Vagina (tissue), 2 donors: Measurements from ENCODE around the gene TPP2. TPM values are rescaled to one million over a fixed set of nuclear protein-coding genes. Genes with fewer than 3 reads are reported as not detected.
A peak's percentile ranks its signal among the peaks of the same experiment; 100 is the strongest.

Experiments used
- DNase-seq, 2 donors: peaks; one replicate each; pipeline ENCODE4 v3.0.0-alpha.2; 2017; ENCODE audit errors: extremely low spot score in 2 of 2
- H3K27ac ChIP-seq: fragments of 200-600 bp; sonication (generic); one replicate; pipeline ENCODE4 v1.5.1; 2019
- H3K27me3 ChIP-seq: fragments of 200-600 bp; sonication (generic); one replicate; pipeline ENCODE4 v1.5.1; 2019
- H3K36me3 ChIP-seq, 2 donors: fragments of 200-600 bp; sonication (generic); one replicate each; pipeline ENCODE4 v1.5.1; 2017 to 2019
- H3K4me1 ChIP-seq: fragments of 200-600 bp; sonication (generic); one replicate; pipeline ENCODE4 v1.5.1; 2019
- H3K4me3 ChIP-seq, 2 donors: fragments of 200-600 bp; sonication (generic); 1 replicate in 1 of 2; 2 replicates in 1 of 2; pipeline ENCODE4 v1.5.1; 2016 to 2019
- H3K9me3 ChIP-seq: fragments of 200-600 bp; sonication (generic); one replicate; pipeline ENCODE4 v1.5.1; 2019
- CTCF ChIP-seq, 3 experiments: fragments of 450-650 bp in 2 of 3; fragments of 200-600 bp in 1 of 3; sonication (generic) in 1 of 3; IDR thresholded peaks; one replicate each; pipeline ENCODE4 v1.5.1; 2017 to 2019; ENCODE audit warnings: antibody characterized with exemption in 3 of 3, mild to moderate bottlenecking in 2 of 3, moderate library complexity in 2 of 3
- POLR2A ChIP-seq, 2 donors: fragments of 450-650 bp; IDR thresholded peaks; one replicate each; pipeline ENCODE4 v1.6.1; 2017; ENCODE audit warnings: antibody characterized with exemption in 2 of 2, mild to moderate bottlenecking in 2 of 2, moderate library complexity in 2 of 2
- POLR2AphosphoS5 ChIP-seq, 2 donors: sonication (generic); formaldehyde crosslinking; IDR thresholded peaks; one replicate each; pipeline ENCODE4 v1.9.0; 2017; ENCODE audit warnings: antibody characterized with exemption in 2 of 2, mild to moderate bottlenecking in 2 of 2, low read depth in 1 of 2; ENCODE audit not compliant: insufficient read depth in 1 of 2
- intact Hi-C: fragments of 100-400 bp; cut with DNase I; formaldehyde crosslinking; loops from one replicate; pipeline ENCODE4 v1.15.1; 2023
- total RNA-seq: library from RNA; depleted of rRNA; stranded (reverse); fragments of >200 nt; gene quantifications from one replicate; pipeline ENCODE4 v1.2.3, GENCODE V29; 2016

The TPP2 gene
- total RNA-seq, 1 donor from 2014 or later: 40.0 TPM

- intact Hi-C loops: no loop called here
- H3K4me3 ChIP-seq: peak overlapping the region; percentile 95 to 96
- H3K9me3 ChIP-seq: no peaks in the 10 kb centered on the region
- H3K36me3 ChIP-seq: no peaks in the 10 kb centered on the region
- peaks cover 49% of the 10 kb centered on the region for H3K4me1 ChIP-seq
- no peak for DNase-seq
- TF ChIP-seq POLR2AphosphoS5 (IDR thresholded peaks at IDR 0.05; ENCODE audit: insufficient read depth in 1 of 2, low read depth in 1 of 2) (no peak), CTCF (IDR thresholded peaks at IDR 0.05) (no peak)
- H3K27ac ChIP-seq: peak overlapping the region; percentile 18
- no peaks in the 10 kb centered on the region for H3K27me3 ChIP-seq
Observed at GRCh38 chr13:102598061-102598460, 1.3 kb downstream of the TPP2 start.

DNA sequence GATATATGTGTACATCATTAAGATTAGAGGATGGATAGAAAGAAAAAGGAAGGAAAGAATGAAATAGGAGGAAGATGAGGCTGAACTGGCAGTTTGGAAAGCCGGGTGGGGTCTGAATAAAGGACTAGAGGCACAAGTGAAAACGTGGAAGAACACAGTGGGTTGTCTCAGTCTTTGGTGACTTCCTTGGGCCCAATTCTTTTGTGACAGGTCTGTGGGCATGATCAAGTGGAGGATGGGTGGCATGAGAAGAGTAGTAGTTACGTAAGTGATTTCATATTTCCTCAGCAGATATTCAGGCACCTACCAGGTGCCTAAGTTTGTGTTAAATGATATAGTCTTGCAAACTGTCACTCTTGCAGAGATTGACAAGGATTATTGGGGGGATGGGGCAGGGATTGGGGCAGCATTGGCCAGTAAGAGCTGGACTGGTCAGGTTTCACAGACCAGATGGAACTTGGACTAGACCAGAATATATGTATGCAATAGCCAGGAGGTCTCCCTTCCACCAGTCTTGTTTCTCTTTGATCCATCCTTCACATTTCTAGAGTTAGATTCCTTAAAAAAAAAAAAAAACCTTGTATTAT lies 2.7 kb downstream of the TPP2 start:
- DNase-seq: no peak
- H3K27me3 ChIP-seq: no peaks in the 10 kb centered on the region
- no peak overlapping the region for H3K4me3 ChIP-seq
- no peaks in the 10 kb centered on the region for H3K9me3 ChIP-seq
- intact Hi-C loops: no loop called here
- peaks cover 59% of the 10 kb centered on the region for H3K4me1 ChIP-seq
- H3K27ac ChIP-seq: no peak overlapping the region
- no peaks in the 10 kb centered on the region for H3K36me3 ChIP-seq
- TF ChIP-seq POLR2AphosphoS5 (IDR thresholded peaks at IDR 0.05; ENCODE audit: insufficient read depth in 1 of 2, low read depth in 1 of 2) (no peak), CTCF (IDR thresholded peaks at IDR 0.05) (no peak), POLR2A (IDR thresholded peaks at IDR 0.05) (no peak)

GRCh38 chr13:102606537-102607309 lies 9.9 kb downstream of the TPP2 start:
- intact Hi-C loops: no loop called here
- TF ChIP-seq CTCF (IDR thresholded peaks at IDR 0.05): no peak
- no peak for DNase-seq
- no peak overlapping the region for H3K27ac ChIP-seq
- H3K36me3 ChIP-seq: peaks cover 0 to 34% of the 10 kb centered on the region in 2 donors
- H3K27me3 ChIP-seq: no peaks in the 10 kb centered on the region
- H3K9me3 ChIP-seq: no peaks in the 10 kb centered on the region
- no peak overlapping the region for H3K4me3 ChIP-seq
- H3K4me1 ChIP-seq: peaks cover 18% of the 10 kb centered on the region

- no peaks in the 10 kb centered on the region for H3K27me3 ChIP-seq
- TF ChIP-seq POLR2A (IDR thresholded peaks at IDR 0.05): no peak
- TF ChIP-seq CTCF (IDR thresholded peaks at IDR 0.05): no peak
- no peak for TF ChIP-seq POLR2AphosphoS5 (IDR thresholded peaks at IDR 0.05; ENCODE audit: insufficient read depth in 1 of 2, low read depth in 1 of 2)
- H3K27ac ChIP-seq: no peak overlapping the region
Observed at GRCh38 chr13:102608974-102609373, 12.2 kb downstream of the TPP2 start.

GRCh38 chr13:102609696-102610095 lies 12.9 kb downstream of the TPP2 start:
- intact Hi-C loops: no loop called here
- TF ChIP-seq POLR2A (IDR thresholded peaks at IDR 0.05) (no peak), CTCF (IDR thresholded peaks at IDR 0.05) (no peak), POLR2AphosphoS5 (IDR thresholded peaks at IDR 0.05; ENCODE audit: insufficient read depth in 1 of 2, low read depth in 1 of 2) (no peak)
- H3K36me3 ChIP-seq: peaks cover 0 to 34% of the 10 kb centered on the region in 2 donors

More at GRCh38 chr13:102608974-102609373, 12.2 kb downstream of the TPP2 start:
- no peak overlapping the region for H3K4me3 ChIP-seq
- H3K36me3 ChIP-seq: peaks cover 0 to 34% of the 10 kb centered on the region in 2 donors
- no peaks in the 10 kb centered on the region for H3K9me3 ChIP-seq
- H3K4me1 ChIP-seq: peaks cover 1% of the 10 kb centered on the region
- intact Hi-C loops: no loop called here
- no peak for DNase-seq

More at GRCh38 chr13:102609696-102610095, 12.9 kb downstream of the TPP2 start:
- no peak overlapping the region for H3K4me3 ChIP-seq
- no peak overlapping the region for H3K27ac ChIP-seq
- H3K9me3 ChIP-seq: no peaks in the 10 kb centered on the region
- no peaks in the 10 kb centered on the region for H3K27me3 ChIP-seq
- no peak for DNase-seq
- no peaks in the 10 kb centered on the region for H3K4me1 ChIP-seq
